DND-41 (cell line): ENCODE results near the gene ICA1L.

Experiments
- ATAC-seq: fragments of 200-7000 bp; cut with Tn5 transposase; 3 replicates; pipeline ENCODE4 v1.9.1; 2021; ENCODE audit warnings: low read depth; ENCODE audit not compliant: insufficient read depth
- DNase-seq: peaks from one replicate; pipeline ENCODE4 v3.0.0-alpha.2; 2020
- H2AFZ ChIP-seq: 2 replicates; pipeline ENCODE4 v1.6.0; 2012; ENCODE audit warnings: low read depth, low read length
- H3K27ac ChIP-seq: 2 replicates; pipeline ENCODE4 v1.5.1; 2012; ENCODE audit warnings: low read length, inconsistent platforms
- H3K27me3 ChIP-seq: fragments of 200-600 bp; sonication (generic); 2 replicates; pipeline ENCODE4 v1.6.0; 2012; ENCODE audit warnings: low read length, mild to moderate bottlenecking, inconsistent platforms; ENCODE audit not compliant: insufficient read depth, poor library complexity
- H3K36me3 ChIP-seq: 2 replicates; pipeline ENCODE4 v1.5.1; 2012; ENCODE audit warnings: low read length, inconsistent platforms; ENCODE audit not compliant: insufficient read depth
- H3K4me1 ChIP-seq: 2 replicates; pipeline ENCODE4 v1.5.1; 2012; ENCODE audit warnings: mild to moderate bottlenecking, low read length; ENCODE audit not compliant: insufficient read depth
- H3K4me2 ChIP-seq: 2 replicates; pipeline ENCODE4 v1.6.0; 2012; ENCODE audit warnings: mild to moderate bottlenecking, moderate library complexity, low read length, inconsistent platforms; ENCODE audit not compliant: insufficient read depth
- H3K4me3 ChIP-seq, 2 experiments: fragments of 200-600 bp in 1 of 2; shearing (Covaris generic) in 1 of 2; 2 replicates each; pipeline ENCODE4 v1.5.1; 2012 to 2016; ENCODE audit warnings: inconsistent platforms in 2 of 2, low read length in 2 of 2, mild to moderate bottlenecking in 2 of 2, low read depth in 1 of 2, moderate library complexity in 1 of 2
- H3K79me2 ChIP-seq: 2 replicates; pipeline ENCODE4 v1.6.0; 2012; ENCODE audit warnings: low read length, inconsistent platforms; ENCODE audit not compliant: insufficient read depth
- H3K9ac ChIP-seq: 2 replicates; pipeline ENCODE4 v1.6.0; 2012; ENCODE audit warnings: low read depth, mild to moderate bottlenecking, inconsistent platforms, low read length, moderate library complexity
- H3K9me3 ChIP-seq: 2 replicates; pipeline ENCODE4 v1.5.1; 2012; ENCODE audit warnings: low read length, moderate library complexity, mild to moderate bottlenecking, inconsistent platforms; ENCODE audit not compliant: insufficient read depth, severe bottlenecking
- H4K20me1 ChIP-seq: 2 replicates; pipeline ENCODE4 v1.6.0; 2012; ENCODE audit warnings: low read length; ENCODE audit not compliant: insufficient read depth
- EZH2 ChIP-seq: IDR thresholded peaks from 3 replicates; pipeline ENCODE4 v1.6.1; 2012; ENCODE audit warnings: borderline replicate concordance, low read depth, mild to moderate bottlenecking, moderate library complexity, low read length, inconsistent platforms; ENCODE audit not compliant: severe bottlenecking
- TF ChIP-seq, protein P1 (sequence below): IDR thresholded peaks from 2 replicates; pipeline ENCODE4 v1.5.1; 2012; ENCODE audit warnings: borderline replicate concordance, low read length, moderate library complexity, mild to moderate bottlenecking; ENCODE audit not compliant: poor library complexity, severe bottlenecking; ENCODE audit errors: extremely low read depth

The ICA1L gene

DNA sequence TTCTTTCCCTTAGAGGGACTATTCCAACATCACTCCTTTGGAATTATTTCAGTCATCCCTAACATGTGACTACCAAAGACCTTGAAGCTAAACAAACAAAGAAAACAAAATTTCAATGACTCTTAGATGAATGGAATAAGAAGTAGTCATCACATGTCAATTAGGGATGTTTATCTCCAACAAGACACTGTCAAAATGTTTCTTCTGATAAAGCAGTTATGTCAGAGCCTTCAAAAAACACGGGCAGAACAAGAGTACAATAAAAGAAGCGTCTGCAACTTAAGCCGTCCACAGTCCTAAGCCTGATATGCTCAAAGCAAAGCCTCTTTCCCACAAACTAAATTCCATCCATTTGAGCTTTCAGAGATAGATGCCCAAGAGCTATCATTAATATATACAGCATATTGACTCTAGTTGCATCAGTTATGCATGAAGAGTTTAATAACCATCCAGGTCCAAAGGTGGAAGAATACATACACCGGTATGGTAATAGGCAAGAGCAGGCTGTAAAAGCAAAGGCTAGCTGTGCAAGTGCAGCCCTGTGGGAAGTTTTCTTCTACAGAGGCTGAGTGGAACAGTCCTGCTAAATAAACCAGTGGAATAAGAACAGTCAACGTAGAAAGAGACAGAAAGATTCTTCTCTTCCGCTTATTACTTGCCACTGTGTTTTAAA is 98.1 kb downstream of the ICA1L start:
- H3K9ac ChIP-seq = no peak overlapping the region
- no peak for ATAC-seq
- TF ChIP-seq, protein P1, sequence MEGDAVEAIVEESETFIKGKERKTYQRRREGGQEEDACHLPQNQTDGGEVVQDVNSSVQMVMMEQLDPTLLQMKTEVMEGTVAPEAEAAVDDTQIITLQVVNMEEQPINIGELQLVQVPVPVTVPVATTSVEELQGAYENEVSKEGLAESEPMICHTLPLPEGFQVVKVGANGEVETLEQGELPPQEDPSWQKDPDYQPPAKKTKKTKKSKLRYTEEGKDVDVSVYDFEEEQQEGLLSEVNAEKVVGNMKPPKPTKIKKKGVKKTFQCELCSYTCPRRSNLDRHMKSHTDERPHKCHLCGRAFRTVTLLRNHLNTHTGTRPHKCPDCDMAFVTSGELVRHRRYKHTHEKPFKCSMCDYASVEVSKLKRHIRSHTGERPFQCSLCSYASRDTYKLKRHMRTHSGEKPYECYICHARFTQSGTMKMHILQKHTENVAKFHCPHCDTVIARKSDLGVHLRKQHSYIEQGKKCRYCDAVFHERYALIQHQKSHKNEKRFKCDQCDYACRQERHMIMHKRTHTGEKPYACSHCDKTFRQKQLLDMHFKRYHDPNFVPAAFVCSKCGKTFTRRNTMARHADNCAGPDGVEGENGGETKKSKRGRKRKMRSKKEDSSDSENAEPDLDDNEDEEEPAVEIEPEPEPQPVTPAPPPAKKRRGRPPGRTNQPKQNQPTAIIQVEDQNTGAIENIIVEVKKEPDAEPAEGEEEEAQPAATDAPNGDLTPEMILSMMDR = no peak
- TF ChIP-seq EZH2 = no peak
- no peaks in the 10 kb centered on the region for H3K79me2 ChIP-seq
- H3K4me3 ChIP-seq = no peak overlapping the region
- H3K27me3 ChIP-seq = no peaks in the 10 kb centered on the region
- no peaks in the 10 kb centered on the region for H4K20me1 ChIP-seq
- no peak overlapping the region for H3K4me2 ChIP-seq
- no peak for DNase-seq
- no peaks in the 10 kb centered on the region for H3K9me3 ChIP-seq
- no peak overlapping the region for H3K27ac ChIP-seq
- H2AFZ ChIP-seq = no peak overlapping the region
- no peaks in the 10 kb centered on the region for H3K4me1 ChIP-seq
- peaks cover 17% of the 10 kb centered on the region for H3K36me3 ChIP-seq

DNA sequence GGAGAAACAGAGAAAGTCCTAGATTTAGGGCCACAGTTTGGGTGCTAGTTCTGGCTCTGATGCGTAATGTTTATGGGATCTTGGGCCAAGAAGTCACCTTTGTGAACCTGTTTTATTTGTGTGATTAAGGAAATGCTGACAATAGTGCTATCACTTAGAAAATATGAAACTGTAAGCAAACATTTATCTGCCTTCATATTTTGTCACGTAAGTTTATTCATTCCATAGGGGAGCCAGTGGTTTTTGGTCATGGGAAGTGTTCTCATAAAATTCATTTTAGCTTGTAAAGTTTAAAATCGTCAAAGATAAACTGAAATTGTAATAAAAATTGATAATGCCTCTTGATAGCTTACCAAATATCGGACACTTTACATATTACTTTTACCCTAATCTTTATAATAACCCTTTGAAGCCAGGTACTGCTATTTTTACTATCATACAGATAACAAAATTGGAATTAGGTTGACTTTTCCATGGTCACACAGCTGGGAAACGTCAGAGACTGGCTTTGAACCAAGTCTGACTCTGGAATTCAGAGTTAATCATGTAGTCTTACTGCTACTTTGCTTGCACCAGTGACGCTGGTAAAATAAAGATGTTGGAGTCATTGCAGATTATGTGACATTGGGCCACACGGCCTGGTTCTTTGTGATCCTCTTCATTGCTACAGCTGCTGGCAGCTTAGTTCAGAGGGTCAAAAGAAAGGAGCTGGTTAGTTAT is 99.7 kb downstream of the ICA1L start:
- H3K4me2 ChIP-seq = no peak overlapping the region
- ATAC-seq = no peak
- no peaks in the 10 kb centered on the region for H3K79me2 ChIP-seq
- no peak overlapping the region for H3K4me3 ChIP-seq
- H3K36me3 ChIP-seq = peaks cover 14% of the 10 kb centered on the region
- H3K4me1 ChIP-seq = no peaks in the 10 kb centered on the region
- TF ChIP-seq, protein P1 = no peak
- TF ChIP-seq EZH2 = no peak
- H3K9ac ChIP-seq = no peak overlapping the region
- H3K27me3 ChIP-seq = no peaks in the 10 kb centered on the region
- no peaks in the 10 kb centered on the region for H3K9me3 ChIP-seq
- H4K20me1 ChIP-seq = no peaks in the 10 kb centered on the region
- no peak for DNase-seq
- no peak overlapping the region for H2AFZ ChIP-seq
- no peak overlapping the region for H3K27ac ChIP-seq

DNA sequence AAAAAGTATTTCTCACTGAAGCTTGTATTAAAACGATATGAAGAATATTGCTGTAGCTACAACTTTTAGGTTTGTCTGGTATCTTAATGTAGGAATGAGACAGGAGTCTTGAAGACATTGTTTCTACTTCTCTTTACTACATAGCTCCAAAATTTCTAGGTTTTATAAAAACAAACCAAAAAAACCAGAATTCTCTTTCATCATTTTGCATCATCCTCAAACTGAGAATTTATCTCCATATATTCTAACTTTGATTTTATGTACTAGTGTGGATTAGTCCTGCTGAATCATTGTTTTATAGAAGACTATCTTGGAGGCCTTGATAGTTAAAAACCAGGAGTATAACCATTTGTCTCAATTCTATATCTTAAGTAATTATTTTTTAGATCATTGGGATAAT is 100.2 kb downstream of the ICA1L start:
- Histone ChIP-seq H3K4me3 (no peak overlapping the region), H2AFZ (no peak overlapping the region), H3K9ac (no peak overlapping the region), H3K27ac (no peak overlapping the region), H3K4me2 (no peak overlapping the region), H3K36me3 (peaks cover 15% of the 10 kb centered on the region), H3K27me3 (no peaks in the 10 kb centered on the region), H3K4me1 (no peaks in the 10 kb centered on the region), H4K20me1 (no peaks in the 10 kb centered on the region), H3K79me2 (no peaks in the 10 kb centered on the region), H3K9me3 (no peaks in the 10 kb centered on the region)
- DNase-seq (no peak), ATAC-seq (no peak)
- TF ChIP-seq, protein P1 = no peak
- TF ChIP-seq EZH2 = no peak
